ENCODE measurements around the gene CLEC2A.

GRCh38 chr12:9980126-9980525 lies 48.0 kb upstream of the CLEC2A start:
- TF ChIP-seq CTCF (IDR thresholded peaks at IDR 0.05) (no peak), POLR2A (IDR thresholded peaks at IDR 0.05; ENCODE audit: low read length) (no peak), RCOR1 (IDR thresholded peaks at IDR 0.05; ENCODE audit: low read depth, low read length) (no peak)
